Adrenal gland (tissue), 12 donors: ENCODE data around the gene RALB. TPM values are rescaled to one million over a fixed set of nuclear protein-coding genes. Genes with fewer than 3 reads are reported as not detected.

Experiments used
- DNase-seq, 7 donors: peaks; one replicate each; pipeline ENCODE4 v3.0.0-alpha.2; 2019 to 2020
- H3K27ac ChIP-seq, 5 donors: fragments of 200-600 bp; sonication (generic) in 4 of 5; 1 replicate in 3 of 5; 2 replicates in 2 of 5; pipeline versions ENCODE4 v1.5.1 to v1.8.0; 2016 to 2020; ENCODE audit warnings: mild to moderate bottlenecking in 1 of 5
- H3K27me3 ChIP-seq: fragments of 200-600 bp; 2 replicates; pipeline ENCODE4 v1.8.0; 2021
- H3K36me3 ChIP-seq, 2 donors: fragments of 200-600 bp; replicated peaks in 1 of 2; 1 replicate in 1 of 2; 2 replicates in 1 of 2; pipeline versions ENCODE4 v1.5.1 to v1.8.0; 2018 to 2022
- H3K4me1 ChIP-seq, 2 donors: fragments of 200-600 bp; replicated peaks in 1 of 2; 1 replicate in 1 of 2; 2 replicates in 1 of 2; pipeline versions ENCODE4 v1.5.1 to v1.8.0; 2018 to 2021
- H3K4me3 ChIP-seq, 4 donors: fragments of 200-600 bp; sonication (generic) in 3 of 4; one replicate each; pipeline ENCODE4 v1.5.1; 2016 to 2018
- H3K9me3 ChIP-seq, 3 donors: fragments of 200-600 bp; sonication (generic) in 1 of 3; replicated peaks in 1 of 3; 1 replicate in 2 of 3; 2 replicates in 1 of 3; pipeline versions ENCODE4 v1.5.1 to v1.8.0; 2016 to 2021
- CTCF ChIP-seq, 6 experiments: fragments of 450-650 bp in 4 of 6; fragments of 200-600 bp in 2 of 6; sonication (generic) in 1 of 6; IDR thresholded peaks; 1 replicate in 5 of 6; 2 replicates in 1 of 6; pipeline versions ENCODE4 v1.5.1 to v1.8.0; 2016 to 2021; ENCODE audit warnings: antibody characterized with exemption in 6 of 6, mild to moderate bottlenecking in 2 of 6, moderate library complexity in 1 of 6
- POLR2A ChIP-seq, 2 donors: fragments of 450-650 bp; IDR thresholded peaks; one replicate each; pipeline ENCODE4 v1.6.1; 2017; ENCODE audit warnings: antibody characterized with exemption in 2 of 2, mild to moderate bottlenecking in 2 of 2, moderate library complexity in 1 of 2
- WGBS, 4 donors: extraction: QIAGEN DNeasy Blood & Tissue Kit in 2 of 4; methylation state at CpG; one replicate each; pipeline versions ENCODE4 v1.1.5 to v1.1.7; 2013 to 2017; 5-methylcytosine and 5-hydroxymethylcytosine counted together
- intact Hi-C, 2 donors: fragments of 100-400 bp; cut with DNase I; formaldehyde crosslinking; loops; one replicate each; pipeline versions ENCODE4 v1.14.1 to v1.15.0; 2022 to 2023
- polyA plus RNA-seq, 3 donors: library from polyadenylated mRNA; stranded (reverse); fragments of 200-250 nt in 2 of 3; fragments of 350-450 nt in 1 of 3; fragmentation: Illumina TruSeq in 1 of 3; extraction: RNeasy Lipid Tissue Mini Kit (QIAGEN cat#74804) in 1 of 3; gene quantifications; one replicate each; pipeline ENCODE4 v1.2.3, GENCODE V29; 2013 to 2014
- total RNA-seq, 9 donors: library from RNA; depleted of rRNA in 4 of 9; stranded (reverse); fragments of >200 nt in 4 of 9; fragments of 120-200 nt in 1 of 9; fragmentation: NEBNext Ultra II Directional in 1 of 9; extraction: Animal tissue kit (Norgen Biotek cat#: 25700) in 1 of 9; gene quantifications; one replicate each; pipeline versions ENCODE4 v1.1.0 to v1.2.4, GENCODE V29; 2013 to 2023
- donor health status: healthy with polysubstance abuse.
- donor health status: Bipolar disorder and iron deficiency.
- donor health status: DM: yes; HTN: yes; CAD: no.
- donor health status: DM: no; HTN: no; CAD: no.
- donor health status: DM: no; HTN: no; CAD: no.
- donor health status: DM: yes; HTN: yes; CAD: no.

The RALB gene
- total and polyA plus RNA-seq, 12 donors, result 20.7 to 94.3 (median 51.6) TPM

- peaks cover 0 to 11% of the 10 kb centered on the region in 2 donors for H3K36me3 ChIP-seq
- no peak overlapping the region for H3K27ac ChIP-seq
- 80 to 87% (median 82%) methylated on average over 7 of the region's 7 CpGs for WGBS, 4 donors
- H3K4me1 ChIP-seq, result no peaks in the 10 kb centered on the region
- H3K27me3 ChIP-seq, result no peaks in the 10 kb centered on the region
- no peak overlapping the region for H3K4me3 ChIP-seq
- H3K9me3 ChIP-seq, result no peaks in the 10 kb centered on the region
- no peak for DNase-seq
- intact Hi-C loops, result loop anchor here in 1 of 2 donors (5.0 kb wide), 1 partner anchor 36 kb away; no protein-coding TSS in a partner anchor
- TF ChIP-seq CTCF (IDR thresholded peaks at IDR 0.05) (no peak), POLR2A (IDR thresholded peaks at IDR 0.05) (no peak)
Measured at GRCh38 chr2:120298173-120298835, 45.7 kb downstream of the RALB start.

GRCh38 chr2:120299004-120299403, 46.4 kb downstream of the RALB start:
- intact Hi-C loops, result loop anchor here in 1 of 2 donors (5.0 kb wide), 1 partner anchor 37 kb away; no protein-coding TSS in a partner anchor
- H3K27ac ChIP-seq, result no peak overlapping the region
- no peak for DNase-seq
- peaks cover 0 to 4% of the 10 kb centered on the region in 2 donors for H3K36me3 ChIP-seq
- no peaks in the 10 kb centered on the region for H3K9me3 ChIP-seq
- TF ChIP-seq POLR2A (IDR thresholded peaks at IDR 0.05) (no peak), CTCF (IDR thresholded peaks at IDR 0.05) (no peak)
- no peaks in the 10 kb centered on the region for H3K27me3 ChIP-seq
- WGBS, 4 donors, result 96 to 97% (median 97%) methylated on average over 8 to 9 of the region's 9 CpGs
- no peak overlapping the region for H3K4me3 ChIP-seq
- H3K4me1 ChIP-seq, result no peaks in the 10 kb centered on the region

GRCh38 chr2:120299561-120299960, 46.9 kb downstream of the RALB start:
- Histone ChIP-seq H3K27ac (no peak overlapping the region), H3K4me3 (no peak overlapping the region), H3K36me3 (no peaks in the 10 kb centered on the region), H3K4me1 (no peaks in the 10 kb centered on the region), H3K27me3 (no peaks in the 10 kb centered on the region), H3K9me3 (no peaks in the 10 kb centered on the region)
- TF ChIP-seq POLR2A (IDR thresholded peaks at IDR 0.05), result no peak
- TF ChIP-seq CTCF (IDR thresholded peaks at IDR 0.05), result no peak
- WGBS, 4 donors, result 90 to 99% (median 96%) methylated on average over 6 of the region's 6 CpGs
- DNase-seq, result no peak
- intact Hi-C loops, result loop anchor here in 1 of 2 donors (5.0 kb wide), 1 partner anchor 37 kb away; no protein-coding TSS in a partner anchor

DNA sequence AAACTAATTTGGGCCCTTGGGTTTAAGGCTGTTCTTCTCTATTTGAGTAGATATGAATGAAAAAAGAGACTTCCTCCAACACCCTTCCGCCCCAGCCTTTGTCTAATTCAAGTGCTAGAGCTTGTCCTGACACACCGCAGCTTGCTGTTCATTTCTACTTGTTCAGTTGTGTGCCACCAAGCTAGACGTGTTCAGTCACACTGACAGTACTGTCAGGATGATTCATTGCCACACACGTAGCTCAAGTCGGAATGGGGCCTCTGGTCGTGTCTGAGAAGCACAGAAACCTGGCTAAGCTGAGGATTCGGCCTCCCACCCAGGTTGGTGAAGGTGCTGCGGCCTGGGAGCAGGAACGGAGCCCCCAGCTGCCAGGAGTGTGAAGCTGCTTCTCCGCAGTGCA, 47.7 kb downstream of the RALB start:
- no peaks in the 10 kb centered on the region for H3K36me3 ChIP-seq
- no peak for TF ChIP-seq CTCF (IDR thresholded peaks at IDR 0.05)
- no peak for TF ChIP-seq POLR2A (IDR thresholded peaks at IDR 0.05)
- WGBS, 4 donors, result 90 to 93% (median 91%) methylated on average over 8 to 10 of the region's 10 CpGs
- DNase-seq, result no peak
- no peaks in the 10 kb centered on the region for H3K27me3 ChIP-seq
- no peak overlapping the region for H3K27ac ChIP-seq
- H3K4me3 ChIP-seq, result no peak overlapping the region
- H3K9me3 ChIP-seq, result no peaks in the 10 kb centered on the region
- intact Hi-C loops, result no loop called here
- H3K4me1 ChIP-seq, result no peaks in the 10 kb centered on the region
